Thyroid gland (tissue), 4 donors: ENCODE measurements around the gene TSPYL6. TPM values are rescaled to one million over a fixed set of nuclear protein-coding genes. Genes with fewer than 3 reads are reported as not detected.
A peak's percentile ranks its signal among the peaks of the same experiment; 100 is the strongest.

Source experiments
- DNase-seq, 2 donors: peaks; one replicate each; pipeline ENCODE4 v3.0.0-alpha.2; 2019
- H3K27ac ChIP-seq, 3 donors: fragments of 200-600 bp; sonication (generic); 1 replicate in 2 of 3; 2 replicates in 1 of 3; pipeline ENCODE4 v1.5.1; 2016 to 2019; ENCODE audit warnings: mild to moderate bottlenecking in 1 of 3, moderate library complexity in 1 of 3
- H3K27me3 ChIP-seq: fragments of 200-600 bp; sonication (generic); one replicate; pipeline ENCODE4 v1.5.1; 2019
- H3K36me3 ChIP-seq, 2 donors: fragments of 200-600 bp; sonication (generic); one replicate each; pipeline ENCODE4 v1.5.1; 2016 to 2019
- H3K4me1 ChIP-seq, 2 donors: fragments of 200-600 bp; sonication (generic); one replicate each; pipeline ENCODE4 v1.5.1; 2017 to 2019
- H3K4me3 ChIP-seq, 3 donors: fragments of 200-600 bp; sonication (generic); replicated peaks in 1 of 3; 1 replicate in 2 of 3; 2 replicates in 1 of 3; pipeline ENCODE4 v1.5.1; 2016; ENCODE audit warnings: mild to moderate bottlenecking in 1 of 3
- H3K9me3 ChIP-seq: fragments of 200-600 bp; sonication (generic); one replicate; pipeline ENCODE4 v1.5.1; 2017
- POLR2A ChIP-seq, 2 donors: fragments of 450-650 bp; IDR thresholded peaks; one replicate each; pipeline ENCODE4 v1.6.1; 2017; ENCODE audit warnings: antibody characterized with exemption in 2 of 2, mild to moderate bottlenecking in 2 of 2, moderate library complexity in 1 of 2
- WGBS, 2 donors: methylation state at CpG; one replicate each; pipeline ENCODE4 v1.1.5; 2017; 5-methylcytosine and 5-hydroxymethylcytosine counted together
- intact Hi-C: fragments of 100-400 bp; cut with DNase I; formaldehyde crosslinking; loops from one replicate; pipeline ENCODE4 v1.15.1; 2023
- total RNA-seq, 4 donors: library from RNA; depleted of rRNA; stranded (reverse); fragments of >200 nt; gene quantifications; one replicate each; pipeline ENCODE4 v1.2.3, GENCODE V29; 2016
- TF ChIP-seq, protein P1 (sequence below), 6 experiments: fragments of 200-600 bp in 3 of 6; fragments of 450-650 bp in 3 of 6; sonication (generic) in 3 of 6; IDR thresholded peaks; one replicate each; pipeline ENCODE4 v1.5.1; 2016 to 2019; ENCODE audit warnings: antibody characterized with exemption in 6 of 6, mild to moderate bottlenecking in 2 of 6, inconsistent platforms in 1 of 6, moderate library complexity in 1 of 6

TSPYL6 gene
- total RNA-seq, 4 donors from 2014 or later, result 0.22 to 0.54 TPM; not detected in 2

DNA sequence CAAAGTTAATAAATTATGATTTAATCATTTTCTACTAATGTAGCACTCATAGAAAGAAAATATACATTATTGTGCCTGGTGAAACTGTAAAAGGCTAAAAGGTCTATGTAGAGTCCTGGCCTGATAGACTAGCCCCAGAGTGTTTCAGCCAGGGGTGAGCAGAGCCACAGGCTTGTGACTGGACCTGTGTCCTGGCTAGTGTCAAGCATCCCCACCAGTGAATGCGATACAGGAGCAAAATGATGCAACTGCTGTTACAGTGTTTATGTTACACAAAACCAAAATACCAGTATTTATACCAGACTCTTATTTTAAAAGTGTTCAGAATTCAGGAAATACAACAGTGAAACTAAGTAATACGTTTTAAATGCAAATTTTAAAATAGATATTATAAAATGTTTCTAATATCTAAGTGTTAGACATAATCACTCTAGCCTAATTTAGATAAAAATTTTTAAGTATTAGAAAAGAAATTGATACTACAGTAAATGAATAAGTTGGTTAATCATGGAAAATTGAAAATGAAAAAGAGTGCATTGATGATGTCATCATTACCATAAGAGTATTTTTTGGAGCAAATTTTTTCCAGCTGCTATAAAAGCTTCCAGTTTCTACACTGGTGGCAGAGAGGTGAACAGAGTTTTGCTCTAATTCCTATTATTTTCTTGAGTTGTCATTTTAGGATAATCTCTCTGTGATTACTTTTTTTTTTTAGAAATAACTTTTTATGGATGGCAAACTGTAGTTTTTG is 6.2 kb upstream of the TSPYL6 start:
- intact Hi-C loops, result no loop called here

DNA sequence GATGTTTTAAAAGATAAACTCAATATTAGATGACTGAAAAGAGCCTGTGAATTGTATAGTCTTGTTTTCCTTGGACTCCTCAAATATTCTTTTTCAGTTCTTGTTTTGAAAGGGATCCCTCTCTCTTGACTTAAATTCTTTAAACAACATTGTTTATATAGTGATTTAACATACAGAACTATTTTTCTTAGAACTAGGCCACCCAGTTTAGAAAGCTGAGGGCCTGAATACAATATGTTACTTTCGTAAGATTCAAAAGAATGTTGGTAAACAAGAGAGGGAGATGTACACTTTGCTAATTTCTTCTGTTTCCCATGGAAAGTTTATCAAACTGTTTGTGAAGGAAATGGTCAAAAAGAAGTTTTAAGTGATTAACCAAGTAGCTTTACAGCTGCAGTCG is 5.5 kb upstream of the TSPYL6 start:
- H3K4me1 ChIP-seq, result peaks cover 0 to 7% of the 10 kb centered on the region in 2 donors
- intact Hi-C loops, result no loop called here
- H3K36me3 ChIP-seq, result no peaks in the 10 kb centered on the region
- DNase-seq, result no peak
- WGBS, 2 donors, result 69 to 80% methylated on average over 2 of the region's 2 CpGs
- no peak overlapping the region for H3K4me3 ChIP-seq
- no peak overlapping the region for H3K27ac ChIP-seq
- no peaks in the 10 kb centered on the region for H3K9me3 ChIP-seq
- H3K27me3 ChIP-seq, result no peaks in the 10 kb centered on the region
- TF ChIP-seq POLR2A (IDR thresholded peaks at IDR 0.05), result no peak
- TF ChIP-seq, protein P1, sequence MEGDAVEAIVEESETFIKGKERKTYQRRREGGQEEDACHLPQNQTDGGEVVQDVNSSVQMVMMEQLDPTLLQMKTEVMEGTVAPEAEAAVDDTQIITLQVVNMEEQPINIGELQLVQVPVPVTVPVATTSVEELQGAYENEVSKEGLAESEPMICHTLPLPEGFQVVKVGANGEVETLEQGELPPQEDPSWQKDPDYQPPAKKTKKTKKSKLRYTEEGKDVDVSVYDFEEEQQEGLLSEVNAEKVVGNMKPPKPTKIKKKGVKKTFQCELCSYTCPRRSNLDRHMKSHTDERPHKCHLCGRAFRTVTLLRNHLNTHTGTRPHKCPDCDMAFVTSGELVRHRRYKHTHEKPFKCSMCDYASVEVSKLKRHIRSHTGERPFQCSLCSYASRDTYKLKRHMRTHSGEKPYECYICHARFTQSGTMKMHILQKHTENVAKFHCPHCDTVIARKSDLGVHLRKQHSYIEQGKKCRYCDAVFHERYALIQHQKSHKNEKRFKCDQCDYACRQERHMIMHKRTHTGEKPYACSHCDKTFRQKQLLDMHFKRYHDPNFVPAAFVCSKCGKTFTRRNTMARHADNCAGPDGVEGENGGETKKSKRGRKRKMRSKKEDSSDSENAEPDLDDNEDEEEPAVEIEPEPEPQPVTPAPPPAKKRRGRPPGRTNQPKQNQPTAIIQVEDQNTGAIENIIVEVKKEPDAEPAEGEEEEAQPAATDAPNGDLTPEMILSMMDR (IDR thresholded peaks at IDR 0.05), result no peak

More for the DNA sequence above, 6.2 kb upstream of the TSPYL6 start:
- no peak overlapping the region for H3K27ac ChIP-seq
- no peak for DNase-seq
- no peaks in the 10 kb centered on the region for H3K36me3 ChIP-seq
- 87 to 90% methylated on average over 2 of the region's 2 CpGs for whole genome bisulfite sequencing, 2 donors
- H3K4me1 ChIP-seq, result peaks cover 2 to 7% of the 10 kb centered on the region in 2 donors
- no peaks in the 10 kb centered on the region for H3K27me3 ChIP-seq
- TF ChIP-seq POLR2A (IDR thresholded peaks at IDR 0.05), result no peak
- TF ChIP-seq, protein P1 (IDR thresholded peaks at IDR 0.05), result no peak
- H3K4me3 ChIP-seq, result no peak overlapping the region
- H3K9me3 ChIP-seq, result no peaks in the 10 kb centered on the region

DNA sequence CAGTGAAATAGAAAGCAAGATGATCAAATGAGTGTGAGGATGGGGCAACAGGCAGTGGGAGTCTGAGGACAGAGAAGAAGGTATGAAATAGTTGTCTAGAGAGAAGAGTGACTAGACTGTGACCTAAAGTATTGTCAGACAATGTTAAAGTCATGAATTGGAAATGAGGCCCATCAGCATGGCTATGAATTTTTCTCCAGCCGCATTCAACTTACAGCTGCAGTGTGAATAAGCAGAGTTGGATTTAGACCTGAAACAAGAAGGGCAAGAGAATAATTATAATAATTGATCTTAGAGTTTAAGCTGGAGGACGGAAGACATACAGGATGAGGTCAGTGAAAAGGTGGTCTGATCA is 4.2 kb upstream of the TSPYL6 start:
- Histone ChIP-seq H3K36me3 (no peaks in the 10 kb centered on the region), H3K9me3 (no peaks in the 10 kb centered on the region), H3K4me1 (peaks cover 0 to 7% of the 10 kb centered on the region in 2 donors), H3K27ac (no peak overlapping the region), H3K4me3 (no peak overlapping the region), H3K27me3 (no peaks in the 10 kb centered on the region)
- intact Hi-C loops, result no loop called here
- DNase-seq, result no peak
- TF ChIP-seq POLR2A (IDR thresholded peaks at IDR 0.05), result no peak
- TF ChIP-seq, protein P1 (IDR thresholded peaks at IDR 0.05), result no peak
- WGBS, 2 donors, result 99% methylated on average over 2 of the region's 2 CpGs

DNA sequence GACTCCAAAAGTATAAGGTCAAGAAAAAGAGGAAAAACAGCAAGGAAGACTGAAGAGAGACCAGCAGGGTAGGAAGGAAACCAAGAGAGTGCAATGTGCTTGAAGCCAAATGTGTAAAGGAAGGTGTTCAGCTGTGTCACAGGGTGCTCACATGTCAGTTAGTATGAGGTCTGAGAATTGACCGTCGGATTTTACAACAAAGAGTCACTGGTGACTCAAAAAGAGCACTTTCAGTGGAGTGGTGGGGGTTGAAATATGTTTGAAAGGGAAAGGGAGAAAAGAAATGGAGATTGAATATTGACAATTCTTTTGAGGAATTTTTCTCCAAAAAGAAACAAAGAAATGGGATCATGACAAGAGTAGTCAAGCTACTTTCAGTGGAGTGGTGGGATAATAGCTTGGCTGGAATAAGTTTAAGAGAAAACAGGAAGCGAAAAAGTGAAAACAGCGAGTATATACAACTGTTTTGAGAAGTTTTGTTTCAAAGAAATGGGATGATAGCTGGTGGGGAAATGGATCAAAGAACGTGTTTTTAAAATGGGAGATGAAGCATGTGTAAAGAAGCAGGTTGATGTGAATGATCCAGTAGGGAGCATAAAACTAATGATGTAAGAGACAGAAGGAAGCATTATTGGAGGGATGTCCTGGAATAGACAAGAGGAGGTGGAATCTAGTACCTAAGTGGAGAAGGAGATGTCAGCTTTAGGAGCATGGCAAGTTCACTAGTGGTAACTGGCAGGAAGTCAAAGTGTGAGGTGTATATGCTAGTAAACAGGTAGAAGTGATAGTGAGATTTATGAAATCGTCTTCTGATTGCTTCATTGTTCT is 3.6 kb upstream of the TSPYL6 start:
- Histone ChIP-seq H3K4me3 (no peak overlapping the region), H3K27ac (no peak overlapping the region), H3K27me3 (no peaks in the 10 kb centered on the region), H3K9me3 (no peaks in the 10 kb centered on the region), H3K36me3 (no peaks in the 10 kb centered on the region), H3K4me1 (peaks cover 0 to 7% of the 10 kb centered on the region in 2 donors)
- intact Hi-C loops, result no loop called here
- TF ChIP-seq, protein P1 (IDR thresholded peaks at IDR 0.05), result no peak
- TF ChIP-seq POLR2A (IDR thresholded peaks at IDR 0.05), result no peak
- DNase-seq, result no peak
- WGBS, 2 donors, result 89 to 96% methylated on average over 6 of the region's 6 CpGs

DNA sequence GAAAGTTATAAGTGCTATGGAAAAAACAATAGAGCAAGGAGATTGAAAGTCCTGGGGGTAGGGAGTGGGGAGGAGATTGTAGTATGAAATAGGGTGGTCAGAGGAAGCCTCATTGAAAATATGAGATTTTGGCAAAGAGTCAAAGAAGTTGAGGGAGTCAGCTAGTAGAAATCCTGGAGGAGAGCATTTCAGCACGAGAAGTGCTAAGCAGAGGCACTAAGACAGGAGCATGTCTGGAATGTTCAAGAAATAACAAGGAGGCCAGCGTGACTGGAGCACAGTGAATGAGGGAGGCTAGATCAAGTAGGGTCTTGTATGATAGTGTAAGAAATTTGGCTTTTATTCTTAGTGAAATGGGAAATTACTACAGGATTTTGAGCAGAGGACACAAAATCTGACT is 2.1 kb upstream of the TSPYL6 start:
- TF ChIP-seq POLR2A (IDR thresholded peaks at IDR 0.05), result no peak
- TF ChIP-seq, protein P1 (IDR thresholded peaks at IDR 0.05), result no peak
- no peaks in the 10 kb centered on the region for H3K9me3 ChIP-seq
- H3K27ac ChIP-seq, result no peak overlapping the region
- H3K27me3 ChIP-seq, result no peaks in the 10 kb centered on the region
- DNase-seq, result peak; percentile 50 to 60
- peaks cover 0 to 7% of the 10 kb centered on the region in 2 donors for H3K4me1 ChIP-seq
- no peak overlapping the region for H3K4me3 ChIP-seq
- H3K36me3 ChIP-seq, result no peaks in the 10 kb centered on the region
- WGBS, 2 donors, result 31 to 37% methylated on average over 2 of the region's 2 CpGs
- intact Hi-C loops, result no loop called here
